HG02943 (cell line): Measurements from ENCODE around the gene BBX.
"Not testable (repeated sequence)": the region's sequence is repeated elsewhere in the genome, so short reads cannot be mapped to it uniquely, and the experiment has no call there.

Experiments
- ATAC-seq: cut with Tn5 transposase; IDR thresholded peaks from one replicate; pipeline ENCODE4 v1.9.1; 2021; ENCODE audit warnings: mild to moderate bottlenecking, low read depth, moderate library complexity; ENCODE audit not compliant: unreplicated experiment

Gene BBX

DNA sequence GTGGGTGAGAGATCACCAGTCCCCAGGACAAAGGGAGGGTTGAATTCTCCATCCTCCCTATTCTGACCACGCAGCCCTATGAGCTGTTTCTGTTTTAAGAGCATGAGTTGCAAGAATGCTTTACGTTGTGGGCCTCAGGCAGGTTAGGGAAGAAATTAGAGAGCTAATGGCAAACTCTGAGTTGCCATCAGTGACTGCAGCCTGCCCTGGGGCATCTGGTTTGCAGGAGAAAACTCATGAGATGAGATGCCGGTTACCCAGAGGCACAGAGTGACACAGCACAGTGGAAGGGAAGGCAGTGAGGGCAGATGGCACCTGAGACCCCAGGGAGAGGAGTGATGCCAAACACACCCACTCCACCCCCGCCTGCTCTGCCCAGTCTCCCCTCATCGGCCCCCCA lies 302.8 kb downstream of the BBX start:
- no peak for ATAC-seq

DNA sequence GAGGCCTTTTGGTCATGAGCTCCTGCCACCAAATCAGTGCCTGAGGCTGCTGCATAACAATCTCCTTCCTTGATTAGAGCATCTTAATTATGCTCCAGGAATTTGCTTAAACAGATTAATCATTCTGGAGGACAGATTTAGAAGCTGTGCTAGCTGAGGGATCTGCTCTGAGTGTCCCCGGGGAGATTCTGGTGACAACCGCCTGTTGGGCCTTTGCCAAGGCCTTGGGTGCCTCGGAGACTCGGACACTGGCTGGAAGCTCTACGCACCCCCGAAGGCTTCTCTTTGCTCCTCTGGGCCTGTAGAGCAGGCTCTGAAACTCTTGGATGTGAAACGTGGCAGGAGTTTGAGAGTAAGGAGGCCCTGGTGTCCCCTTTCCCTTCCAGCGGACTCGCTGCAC lies 304.0 kb downstream of the BBX start:
- no peak for ATAC-seq

DNA sequence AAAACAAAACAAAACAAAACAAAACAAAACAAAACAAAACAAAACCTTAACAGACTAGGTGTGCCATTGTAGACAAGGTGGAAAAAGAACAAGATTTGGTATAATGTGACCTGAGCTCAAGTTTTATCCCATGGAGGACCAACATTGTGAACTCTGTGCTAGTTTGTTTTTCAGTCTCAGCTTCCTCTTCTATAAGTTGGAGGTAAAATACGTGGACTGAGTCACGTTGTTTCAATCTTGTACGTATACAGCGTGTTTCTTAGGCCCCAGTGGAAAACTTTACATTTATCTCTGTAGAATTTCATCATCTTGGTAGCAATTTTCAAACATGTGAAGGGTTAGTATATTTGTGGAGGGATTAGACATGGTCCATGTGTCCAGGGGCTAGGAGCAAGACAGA lies 306.4 kb downstream of the BBX start:
- no peak for ATAC-seq

DNA sequence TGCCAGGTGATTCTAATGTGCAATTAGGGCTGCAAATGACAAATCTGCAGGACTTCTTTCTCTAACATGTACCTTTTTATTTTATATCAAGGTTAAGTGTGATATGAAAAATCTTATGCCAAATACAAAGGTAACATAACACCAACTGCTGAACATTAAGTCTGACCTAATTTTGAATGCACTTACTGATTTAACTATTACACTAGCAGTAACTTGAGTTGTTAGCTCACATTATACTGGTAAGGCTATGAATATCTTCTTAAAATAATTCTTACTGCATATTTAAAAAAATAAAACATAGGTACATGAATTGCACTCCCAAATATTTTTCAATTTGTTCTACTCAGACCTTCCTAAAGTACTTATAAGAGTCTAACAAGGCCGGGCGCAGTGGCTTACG lies 308.8 kb downstream of the BBX start:
- no peak for ATAC-seq

DNA sequence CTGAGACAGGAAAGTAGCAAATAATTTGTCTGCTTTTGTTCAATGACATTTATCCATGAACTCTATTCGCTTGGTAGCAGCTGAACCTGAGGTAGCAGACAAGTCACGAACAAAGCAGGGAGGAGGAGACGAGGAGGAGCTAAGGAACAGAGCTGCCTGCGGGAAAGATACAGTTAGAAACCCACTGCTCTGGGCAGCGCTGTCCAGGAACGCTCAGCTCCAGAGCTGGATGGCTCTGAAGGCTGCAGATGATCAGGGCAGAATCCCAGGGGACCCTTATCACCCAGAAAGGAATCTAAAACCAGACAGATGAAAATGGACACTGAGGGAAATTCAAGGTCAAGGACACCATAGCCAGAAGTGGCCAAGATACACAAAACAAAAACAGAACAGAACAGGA lies 310.3 kb downstream of the BBX start:
- ATAC-seq, result no peak

DNA sequence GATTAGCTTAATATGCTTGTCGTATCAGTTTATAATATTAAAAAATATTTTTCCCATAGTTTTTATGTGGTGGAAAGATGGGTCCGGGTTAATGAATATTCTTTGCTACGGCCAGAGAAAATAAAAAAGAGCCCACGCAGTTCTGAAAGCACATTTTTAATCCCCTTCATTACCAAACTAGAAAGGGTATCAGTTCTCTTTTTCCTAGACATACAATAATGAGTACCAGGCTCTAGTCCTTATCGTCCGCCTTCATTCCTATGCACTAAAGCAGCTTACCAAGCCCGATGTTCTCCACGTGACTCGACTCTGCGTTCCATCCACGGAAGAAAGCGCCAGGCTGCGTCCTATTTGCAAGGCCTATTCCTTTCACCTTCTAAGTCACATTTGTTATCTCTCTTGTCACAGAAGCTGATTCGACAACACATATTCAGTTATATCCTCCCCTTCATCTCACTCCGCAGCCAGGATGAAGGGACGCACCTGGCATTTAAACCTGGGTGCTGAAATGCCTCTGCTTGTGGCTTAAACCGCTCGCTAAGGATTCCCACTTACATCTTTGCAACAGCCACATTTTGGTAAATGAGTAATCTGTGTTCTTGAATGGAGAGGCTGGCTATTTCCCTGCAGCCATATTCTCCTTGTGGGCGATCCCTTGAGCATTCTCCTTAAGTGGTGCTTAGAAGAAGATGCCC lies 311.1 kb downstream of the BBX start:
- ATAC-seq, result no peak

DNA sequence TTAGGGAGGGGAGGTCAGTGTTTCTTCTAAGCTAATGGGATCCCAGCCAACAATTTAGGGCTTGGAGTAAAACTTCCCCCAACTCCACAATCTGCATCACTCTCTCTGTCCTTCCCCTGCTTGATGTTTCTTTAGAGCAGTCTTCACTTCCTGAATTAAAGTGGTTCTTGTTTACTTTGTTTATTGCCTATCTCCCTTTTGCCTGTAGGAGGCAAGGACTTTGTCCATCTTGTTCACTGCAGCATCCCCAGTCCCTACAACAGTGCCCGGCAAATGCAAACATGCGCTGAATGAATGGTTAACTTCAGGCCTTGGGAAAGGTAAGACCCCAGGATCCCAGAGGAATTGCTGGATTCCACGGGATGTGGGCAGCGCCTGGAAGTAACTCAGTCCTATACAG lies 312.2 kb downstream of the BBX start:
- not testable (repeated sequence) for ATAC-seq

DNA sequence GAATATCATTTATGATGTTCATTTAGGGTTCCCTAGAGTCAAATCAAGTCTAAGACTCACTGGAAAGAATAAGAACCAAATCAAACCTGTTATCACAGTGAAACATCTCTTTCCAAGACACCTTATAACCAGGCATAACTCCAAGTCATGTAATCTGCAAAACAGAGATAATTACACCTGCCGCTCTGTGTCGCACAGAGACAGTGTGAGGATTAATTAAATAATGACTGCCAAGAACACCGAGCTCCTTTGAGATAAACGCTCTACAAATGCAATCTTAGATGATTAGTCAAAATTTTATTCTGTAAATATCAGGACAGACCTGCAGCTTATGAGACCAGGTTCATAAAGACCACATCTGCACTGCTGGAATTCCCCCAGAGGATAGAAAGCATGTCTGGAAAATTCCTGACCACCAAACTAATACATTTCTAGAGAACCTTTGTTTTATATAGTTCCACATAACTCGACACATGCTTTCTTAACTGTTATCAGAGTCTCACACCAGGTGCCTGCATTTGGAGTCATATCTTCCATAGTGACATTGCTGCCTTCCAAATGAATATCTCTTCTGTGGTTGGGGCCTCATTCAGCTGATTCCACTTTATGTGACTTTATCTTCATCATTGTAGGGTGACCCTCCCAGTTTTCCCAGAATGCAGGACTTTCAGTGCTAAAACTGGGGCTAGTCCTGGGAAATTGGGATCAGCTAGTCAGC lies 315.3 kb downstream of the BBX start:
- no peak for ATAC-seq

DNA sequence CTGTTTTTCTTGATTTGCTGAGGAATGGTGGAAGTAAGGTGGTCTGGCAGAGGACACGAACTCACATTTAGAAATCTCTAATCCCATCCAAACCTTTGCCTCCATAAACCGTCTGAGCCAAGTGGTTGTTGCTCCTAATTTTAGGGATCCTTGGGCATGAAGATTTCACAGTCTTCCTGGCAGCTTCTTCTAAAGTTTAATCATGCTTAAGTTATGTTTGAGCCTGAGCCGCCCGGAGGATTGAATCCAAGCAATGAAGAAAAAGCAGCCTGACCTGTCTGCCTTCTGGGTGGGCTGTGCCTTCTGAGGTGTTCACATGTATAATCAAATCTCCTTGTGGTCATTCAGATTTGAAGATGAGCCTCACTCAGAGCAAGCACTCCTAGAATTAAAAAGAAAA lies 319.1 kb downstream of the BBX start:
- ATAC-seq, result no peak

DNA sequence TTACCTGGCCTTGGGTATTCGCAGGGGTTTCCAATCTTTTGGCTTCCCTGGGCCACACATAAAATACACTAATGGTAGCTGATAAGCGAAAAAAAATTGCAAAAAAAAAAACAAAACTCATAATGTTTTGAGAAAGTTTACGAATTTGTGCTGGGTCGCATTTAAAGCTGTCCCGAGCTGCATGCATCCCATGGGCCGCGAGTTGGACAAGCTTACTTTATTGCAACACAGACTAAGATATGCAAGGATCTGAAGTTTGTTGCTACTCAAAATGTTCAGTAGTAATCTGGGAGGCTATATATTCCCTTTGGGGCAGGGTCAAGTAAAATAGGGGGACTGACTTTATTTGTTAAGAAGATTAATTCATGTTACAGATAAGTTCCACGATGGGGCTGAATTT lies 320.2 kb downstream of the BBX start:
- ATAC-seq, result no peak

DNA sequence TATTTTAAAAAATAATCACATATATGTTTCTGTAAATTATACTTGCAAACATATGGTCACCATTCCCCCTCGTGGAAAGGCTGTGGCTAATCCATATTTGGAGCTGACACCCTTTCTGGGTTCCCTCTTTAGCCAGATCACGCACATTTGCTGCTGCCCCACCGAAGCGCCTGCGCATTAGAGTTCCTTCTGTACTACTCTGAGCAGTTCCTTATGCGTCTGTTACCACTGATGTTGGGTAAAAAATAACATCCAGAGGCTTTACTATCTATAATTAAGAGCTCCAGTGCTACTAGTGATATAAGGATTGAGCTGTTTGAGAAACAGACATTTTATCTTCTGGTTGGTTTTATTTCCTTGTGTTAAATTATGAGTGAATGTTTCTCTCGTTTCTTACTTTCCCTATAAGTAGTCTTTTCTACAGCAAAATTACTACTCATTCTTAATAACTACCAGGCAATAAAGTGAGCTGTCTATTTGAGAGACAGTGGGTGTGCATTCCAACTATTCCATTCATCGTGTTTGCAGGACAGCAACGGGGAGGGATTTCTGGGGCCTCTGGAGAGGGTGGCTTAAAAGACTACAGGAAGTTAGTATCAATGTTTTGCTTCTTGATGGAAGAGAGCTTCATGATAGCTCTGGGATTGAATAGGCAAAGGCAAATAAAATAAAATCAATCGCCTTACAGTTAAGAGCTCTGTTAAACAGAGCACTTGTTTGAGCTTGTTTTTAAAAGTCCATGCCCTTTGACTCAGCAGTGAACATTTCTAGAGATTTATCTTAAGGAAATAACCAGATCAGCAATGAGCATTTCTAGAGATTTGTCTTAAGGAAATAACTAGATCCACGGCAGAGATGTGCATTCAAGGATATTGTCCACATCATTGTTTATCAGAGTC lies 322.9 kb downstream of the BBX start:
- ATAC-seq, result no peak

DNA sequence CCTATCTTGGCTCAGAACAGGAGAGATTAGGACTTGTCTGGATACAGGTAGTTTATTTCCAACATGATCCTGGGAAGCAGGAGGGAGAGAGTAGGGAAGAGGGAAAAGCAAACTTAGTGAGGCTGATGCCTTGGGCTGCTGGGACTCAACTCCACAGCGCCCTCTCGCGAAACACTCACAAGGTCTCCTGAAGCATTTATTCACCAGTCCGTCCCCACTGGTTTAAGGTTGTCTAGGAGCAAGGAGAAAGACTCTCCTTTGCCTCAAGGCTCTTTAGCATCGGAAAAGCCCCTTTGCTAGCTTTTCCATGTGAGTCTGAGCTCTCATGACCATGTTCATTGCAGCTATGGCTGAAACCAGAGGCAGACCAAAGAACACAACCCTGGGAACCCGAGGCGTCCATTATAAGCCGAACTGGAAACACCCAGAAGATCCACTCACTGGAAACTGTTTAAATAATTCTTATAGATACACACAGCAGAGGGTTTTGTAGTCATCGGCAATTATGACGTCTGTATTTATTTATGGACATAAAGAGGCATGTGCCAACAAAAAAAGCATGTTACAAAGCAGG lies 323.6 kb downstream of the BBX start:
- ATAC-seq, result no peak

DNA sequence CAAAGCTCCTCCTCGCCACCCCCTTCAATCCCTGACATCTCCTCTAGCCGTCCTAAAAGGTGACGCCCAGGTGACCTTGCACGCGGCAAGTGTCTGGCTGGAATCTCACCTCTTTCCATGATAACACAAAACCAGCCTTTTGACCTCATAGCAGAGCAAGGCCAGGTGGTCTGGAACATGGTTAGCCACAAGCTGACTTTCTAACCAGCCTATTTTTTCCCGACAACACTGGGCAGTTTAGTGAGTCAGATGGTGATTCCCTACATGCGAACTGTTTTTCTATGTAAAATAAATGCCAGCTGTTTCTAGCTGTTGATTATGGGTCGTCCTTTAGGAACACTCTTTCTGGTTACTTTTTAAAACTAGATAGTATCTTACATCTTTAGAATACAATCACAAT lies 325.0 kb downstream of the BBX start:
- ATAC-seq, result no peak

DNA sequence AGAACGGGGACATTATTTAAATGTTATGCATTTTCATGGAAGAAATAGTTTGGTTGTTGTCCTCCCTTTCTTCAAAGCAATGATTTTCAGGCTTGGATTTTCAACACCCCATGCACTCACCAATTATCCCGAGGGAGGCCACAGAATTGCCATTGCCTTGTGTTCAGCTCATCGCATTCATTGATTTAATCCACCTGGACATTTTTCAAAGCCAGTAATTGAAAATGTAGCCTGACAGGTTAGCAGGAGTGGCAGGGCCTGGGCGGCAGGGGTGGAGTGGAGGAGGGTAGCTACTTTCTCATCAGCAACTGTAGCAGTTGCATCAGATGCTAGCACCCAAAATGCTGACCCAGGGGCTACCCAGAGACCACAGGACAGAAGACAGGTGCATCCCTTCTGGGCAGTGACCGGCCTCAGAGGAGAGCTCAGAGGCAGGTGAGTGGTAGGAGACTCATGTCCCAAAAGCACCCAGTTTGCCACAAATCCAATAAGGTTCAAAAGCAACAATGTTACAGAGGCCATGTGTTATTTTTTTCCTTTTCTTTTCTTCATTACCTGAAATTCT lies 325.7 kb downstream of the BBX start:
- ATAC-seq, result no peak

DNA sequence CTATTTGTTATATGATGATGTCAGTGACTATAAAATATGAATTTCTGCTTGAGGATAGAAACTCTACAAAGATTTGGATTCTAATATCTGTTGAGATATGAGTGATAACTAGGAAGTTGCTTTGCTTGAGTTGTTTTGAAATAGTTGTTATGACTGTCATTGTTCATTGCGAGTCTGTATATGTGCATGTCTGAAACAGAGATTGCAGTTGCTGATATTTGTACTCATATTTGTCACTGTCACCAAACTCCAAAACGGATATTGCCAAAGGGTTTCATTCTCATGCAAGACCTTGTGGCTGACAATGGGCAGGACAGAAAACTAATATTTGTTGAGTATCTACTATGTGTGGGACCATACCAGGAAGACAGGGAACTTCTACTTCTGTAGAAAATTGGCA lies 327.9 kb downstream of the BBX start:
- no peak for ATAC-seq

DNA sequence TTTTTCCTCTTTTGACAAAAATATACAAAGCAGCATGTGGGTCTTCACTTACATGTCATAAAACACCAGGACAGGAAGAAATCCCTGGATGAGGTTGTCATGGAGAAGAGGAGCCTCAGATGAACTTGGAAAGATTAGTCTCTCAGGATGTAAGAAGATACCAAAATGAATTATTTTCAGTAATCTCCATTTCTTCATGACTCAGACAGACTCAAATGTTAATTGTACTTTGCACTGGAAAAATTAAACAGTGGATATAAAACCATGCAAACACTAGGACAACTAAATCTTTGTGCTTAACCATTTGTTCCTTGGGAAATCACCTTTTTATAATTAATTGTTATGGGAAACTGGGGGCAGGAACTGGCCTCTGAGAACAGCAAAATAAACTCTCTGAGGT lies 331.1 kb downstream of the BBX start:
- ATAC-seq, result no peak

DNA sequence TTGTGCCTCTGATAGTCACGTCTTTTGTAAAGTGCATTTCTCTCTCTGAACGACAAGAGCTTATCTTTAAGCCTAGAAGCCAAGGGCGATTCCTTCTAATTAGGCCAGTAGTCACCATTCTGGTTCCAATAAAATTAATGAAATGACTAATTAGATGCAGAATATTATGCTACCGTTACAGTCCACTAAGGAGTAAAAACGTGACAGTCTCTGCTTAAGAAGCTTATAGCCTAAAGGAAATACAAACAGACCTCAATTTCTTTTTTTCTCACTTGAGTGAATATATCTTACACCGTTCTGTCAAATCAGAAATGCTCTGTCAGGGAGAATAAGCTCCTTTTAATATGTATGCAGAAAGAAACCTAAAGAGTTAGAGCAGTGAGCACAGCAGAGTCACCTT lies 332.0 kb downstream of the BBX start:
- ATAC-seq, result no peak

DNA sequence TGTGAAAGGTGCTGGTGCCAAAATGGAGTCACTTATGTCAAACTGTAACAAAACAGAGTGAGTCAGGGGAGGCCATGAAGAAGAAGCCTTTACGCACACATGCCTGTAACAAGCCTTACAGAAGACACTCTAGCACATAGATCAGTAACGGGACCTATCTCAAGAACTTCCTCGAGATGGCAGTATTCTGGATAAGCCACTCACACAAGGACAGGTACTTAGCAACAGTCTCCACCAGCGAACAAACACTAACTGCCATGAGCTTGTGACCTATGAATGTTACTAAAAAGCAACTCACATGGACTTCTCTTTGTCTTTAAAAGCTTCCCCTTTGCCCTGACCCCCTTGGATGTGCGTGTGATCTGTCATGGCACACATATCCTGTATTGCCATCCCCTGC lies 332.9 kb downstream of the BBX start:
- ATAC-seq, result no peak

DNA sequence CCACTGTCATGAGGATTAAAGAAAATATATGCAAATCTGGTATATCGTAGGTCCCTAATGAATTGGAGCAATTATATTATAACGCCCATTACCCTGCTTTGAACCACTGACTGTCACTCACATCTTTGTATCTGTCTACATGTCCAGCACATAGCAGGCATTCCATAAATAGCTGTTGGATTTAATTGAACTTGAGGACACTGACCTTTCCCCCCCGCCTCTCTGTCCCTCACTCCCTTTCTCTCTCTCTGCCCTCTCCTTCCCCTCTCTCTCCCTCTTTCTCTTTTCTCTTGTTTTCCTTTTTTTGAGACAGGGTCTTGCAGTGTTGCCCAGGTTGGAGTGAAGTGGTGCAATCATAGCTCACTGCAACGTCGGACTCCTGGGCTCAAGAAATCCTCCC lies 335.1 kb downstream of the BBX start:
- ATAC-seq, result no peak

DNA sequence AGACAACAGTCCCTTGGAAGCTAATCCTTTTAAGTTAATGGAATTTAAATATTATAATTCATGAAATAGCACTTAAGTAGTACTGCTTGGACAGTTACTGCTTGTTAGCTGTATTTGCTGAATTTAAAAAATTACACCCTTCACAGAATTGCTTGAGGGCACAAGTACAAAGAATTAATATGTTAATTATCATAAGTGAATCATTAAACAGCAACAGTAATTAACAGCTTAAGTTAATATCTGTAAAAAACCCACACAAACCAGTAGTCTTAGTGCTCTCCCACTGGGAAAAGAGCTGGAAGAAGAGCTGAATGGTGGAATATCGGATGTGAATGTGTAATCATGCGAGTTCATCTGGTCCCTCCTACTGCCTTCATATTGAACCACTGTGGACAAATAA lies 336.1 kb downstream of the BBX start:
- ATAC-seq, result no peak
